T47D (cell line): Measurements from ENCODE around the gene EHMT2.

Experiments
- DNase-seq, 2 experiments: peaks; one replicate each; pipeline versions ENCODE4 v3.0.0 to v3.0.0-alpha.2; 2011 to 2012; ENCODE audit warnings: low read depth in 1 of 2, low spot score in 1 of 2
- JUND ChIP-seq: IDR thresholded peaks from 2 replicates; pipeline ENCODE4 v1.6.1; 2012; ENCODE audit warnings: low read depth
- in situ Hi-C: cut with HindIII; loops from 2 replicates; pipeline ENCODE4 v1.10.0; 2016; ENCODE audit warnings: low sequenced_read_pairs, low pct_unique_long_range_greater_than_20kb

EHMT2 gene

DNA sequence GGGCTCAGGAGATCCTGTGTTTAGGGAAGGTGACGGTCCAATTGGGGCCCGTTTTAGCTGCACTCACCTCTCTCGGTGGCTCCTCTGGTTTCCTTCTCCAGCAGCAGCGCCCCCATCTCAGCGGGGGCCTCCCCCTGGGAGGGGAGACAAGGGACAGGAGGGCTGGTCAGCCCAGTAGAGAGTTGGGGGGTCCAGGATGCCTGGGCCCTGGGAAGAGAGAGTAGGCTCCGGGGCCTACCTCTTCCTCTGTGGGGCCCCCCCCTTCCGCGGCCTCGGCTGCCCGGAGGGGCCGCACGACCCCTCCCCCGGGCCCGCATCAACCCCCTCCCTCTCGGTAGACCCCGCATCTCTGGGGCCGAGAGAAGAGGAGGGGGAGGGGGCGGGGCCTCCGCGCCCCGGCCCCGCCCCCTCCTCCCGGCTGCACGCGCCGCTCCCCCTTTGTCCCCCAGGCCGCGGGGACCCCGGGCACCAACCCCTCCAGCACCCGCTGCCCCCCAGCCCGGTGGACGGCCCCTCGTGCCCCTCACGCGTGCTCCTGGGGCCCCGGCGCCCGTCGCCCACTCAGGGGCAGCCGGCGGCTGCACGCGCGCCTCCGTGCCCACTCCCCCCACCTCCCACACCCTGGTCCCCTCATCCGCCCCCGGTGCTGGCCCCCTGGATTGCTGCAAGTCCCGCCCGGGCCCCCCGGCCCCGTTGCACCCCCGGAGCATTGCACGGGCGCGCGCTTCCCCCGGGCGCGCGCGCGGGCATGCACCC lies 464 bp downstream of the EHMT2 start:
- DNase-seq: no peak
- no peak for TF ChIP-seq JUND
- in situ Hi-C loops: no loop called here

DNA sequence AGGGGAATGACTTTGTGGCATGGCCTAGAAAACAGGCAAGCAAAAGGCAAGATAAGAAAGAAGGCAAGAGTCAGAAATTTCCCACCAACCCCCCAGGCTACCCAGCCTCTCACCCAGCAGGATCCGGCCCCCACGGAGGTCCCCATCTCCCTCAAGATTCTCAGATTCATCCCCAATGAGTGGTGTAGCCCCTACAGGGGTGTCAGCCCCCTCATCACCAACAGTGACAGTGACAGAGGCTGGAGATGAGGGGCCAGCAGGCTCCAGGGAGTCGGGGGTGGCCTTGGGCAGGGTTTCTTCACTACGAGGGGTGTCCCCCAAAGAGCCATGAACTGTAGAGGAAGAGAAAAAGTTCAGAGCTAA lies 1.0 kb downstream of the EHMT2 start:
- no peak for TF ChIP-seq JUND
- DNase-seq: no peak
- in situ Hi-C loops: no loop called here

DNA sequence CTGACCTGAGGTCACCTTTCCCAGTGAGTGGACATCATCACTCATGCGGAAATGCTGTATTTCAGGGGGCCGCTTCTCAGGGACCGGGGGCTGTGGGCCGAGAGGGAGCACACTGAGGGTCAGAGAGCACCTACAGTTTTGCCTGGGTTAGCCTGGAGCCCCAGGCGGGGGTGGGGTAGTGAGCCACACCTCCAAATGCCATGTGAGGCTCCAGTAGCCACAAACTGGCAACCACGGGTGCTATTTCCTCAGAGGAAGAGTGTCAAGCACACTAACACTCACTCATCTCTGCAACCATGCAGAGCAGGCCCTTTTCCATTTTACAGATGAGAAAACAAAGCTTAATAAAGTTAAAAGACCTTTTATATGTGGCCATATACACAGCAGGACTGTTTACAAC lies 4.7 kb downstream of the EHMT2 start:
- in situ Hi-C loops: no loop called here
- no peak for DNase-seq
- no peak for TF ChIP-seq JUND

DNA sequence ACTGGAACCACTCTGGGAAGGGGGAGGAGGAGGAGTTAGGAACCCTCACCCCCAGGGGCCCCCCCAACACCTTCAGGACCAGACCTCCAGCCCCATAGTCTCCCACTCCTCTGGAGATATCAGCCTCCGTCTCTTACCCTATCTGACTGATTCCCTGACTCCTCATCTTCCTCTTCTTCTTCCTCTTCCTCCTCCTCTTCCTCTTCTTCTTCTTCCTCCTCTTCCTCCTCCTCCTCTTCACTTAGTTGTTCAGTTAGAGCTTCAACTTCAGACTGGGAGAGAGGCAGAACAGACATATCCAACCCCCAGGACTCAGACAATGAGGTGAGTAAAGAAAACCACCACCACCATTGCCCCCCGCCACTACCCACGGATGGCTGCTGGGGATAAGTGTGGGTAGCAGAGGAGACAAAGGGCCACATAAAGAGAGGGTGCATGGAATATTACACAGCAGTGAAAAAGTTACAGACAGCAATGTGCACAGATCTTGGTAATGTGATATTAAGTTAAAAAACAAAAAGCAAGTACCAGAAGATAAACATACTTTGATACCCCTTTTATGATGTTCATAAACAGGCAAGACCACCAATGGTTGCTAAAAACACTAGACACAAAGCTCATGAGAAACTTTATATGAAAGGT lies 8.0 kb downstream of the EHMT2 start:
- no peak for TF ChIP-seq JUND
- in situ Hi-C loops: no loop called here
- DNase-seq: no peak

- DNase-seq: no peak
- TF ChIP-seq JUND: no peak
- in situ Hi-C loops: no loop called here
Observed at GRCh38 chr6:31888276-31889258, 8.9 kb downstream of the EHMT2 start.

DNA sequence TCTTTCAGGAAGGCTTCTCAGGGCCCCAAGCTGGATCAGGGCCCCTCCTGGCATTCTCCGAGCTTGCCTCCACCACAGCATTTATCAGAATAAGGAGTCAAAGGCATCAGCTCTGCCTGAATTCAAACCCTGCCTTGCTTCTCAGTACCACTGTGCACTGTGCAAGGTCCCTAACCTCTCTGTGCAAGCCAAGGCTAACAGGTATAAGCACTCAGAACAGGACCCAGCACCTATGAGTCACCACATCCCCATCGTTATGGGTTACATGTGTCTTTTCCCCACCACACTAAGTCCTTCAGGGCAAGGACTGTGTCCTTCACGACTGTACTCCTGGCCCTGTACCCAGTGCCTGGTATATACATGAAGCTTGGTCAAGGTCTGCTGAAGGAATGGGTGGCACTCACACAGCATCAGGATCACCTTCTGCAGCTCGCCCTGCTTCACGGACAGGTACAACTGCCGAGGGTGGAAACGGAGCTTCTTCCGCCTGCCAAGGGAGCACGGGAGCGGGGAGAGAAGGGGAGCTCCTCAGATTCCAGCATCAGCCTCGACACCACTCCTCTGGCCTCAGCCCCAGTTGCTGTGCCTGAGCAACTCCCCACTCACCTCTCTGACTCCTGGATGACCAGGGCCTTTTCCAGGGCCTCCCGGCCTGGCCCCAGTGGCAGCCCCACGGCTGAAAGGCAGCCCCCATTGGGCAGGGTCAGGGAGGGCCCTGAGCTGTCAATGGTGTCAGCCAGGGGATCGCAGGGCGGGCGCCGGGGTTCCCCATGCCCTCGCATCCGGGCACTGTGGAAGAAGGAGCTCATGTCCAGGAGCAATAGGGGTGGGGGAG lies 10.1 kb downstream of the EHMT2 start:
- no peak for TF ChIP-seq JUND
- DNase-seq: no peak
- in situ Hi-C loops: no loop called here

- TF ChIP-seq JUND: no peak
- no peak for DNase-seq
- in situ Hi-C loops: no loop called here
Observed at GRCh38 chr6:31886541-31886991, 10.9 kb downstream of the EHMT2 start.

GRCh38 chr6:31884528-31885035 lies 12.9 kb downstream of the EHMT2 start:
- in situ Hi-C loops: no loop called here
- TF ChIP-seq JUND: no peak
- DNase-seq: no peak

- no peak for DNase-seq
- in situ Hi-C loops: no loop called here
- TF ChIP-seq JUND: no peak
Observed at GRCh38 chr6:31883676-31884075, 13.8 kb downstream of the EHMT2 start.

DNA sequence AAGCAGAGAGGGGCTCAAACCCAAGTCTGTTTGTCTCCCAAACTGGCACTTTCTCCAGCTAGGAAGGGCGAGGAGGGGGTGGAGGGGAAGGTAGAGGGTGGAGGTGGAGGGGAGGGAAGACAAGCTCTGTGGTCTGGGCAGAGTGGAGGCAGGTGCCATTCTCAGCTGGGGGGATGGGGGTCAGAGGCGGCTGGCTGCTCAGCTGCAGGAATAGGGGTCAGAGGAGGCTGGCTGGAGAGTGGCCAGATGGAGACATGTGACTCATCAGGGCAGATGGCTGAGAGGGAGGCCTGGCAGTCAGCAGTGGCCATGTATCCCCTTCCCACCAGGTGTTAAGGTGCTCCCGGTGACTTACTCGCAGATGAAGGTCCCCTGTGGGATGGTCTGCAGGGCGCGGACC lies 15.2 kb downstream of the EHMT2 start:
- in situ Hi-C loops: no loop called here
- TF ChIP-seq JUND: no peak
- DNase-seq: no peak

- in situ Hi-C loops: no loop called here
- no peak for TF ChIP-seq JUND
- no peak for DNase-seq
Observed at GRCh38 chr6:31881136-31881859, 16.2 kb downstream of the EHMT2 start.
